IMR-90 (cell line): Measurements from ENCODE around the gene SLC26A11. TPM values are rescaled to one million over a fixed set of nuclear protein-coding genes. Genes with fewer than 3 reads are reported as not detected.

Source experiments
- ATAC-seq: fragments of 200-7000 bp; cut with Tn5 transposase; 2 replicates; pipeline ENCODE4 v1.9.1; 2020; ENCODE audit warnings: low read depth, mild to moderate bottlenecking, moderate library complexity
- BruUV-seq: library from RNA; stranded (reverse); fragments of 400-500 nt; replicated peaks from 2 replicates; lab custom pipeline; 2021; lab: Mats Ljungman, UMichigan
- CTCF ChIA-PET: fragments of 300-600 bp; formaldehyde crosslinking; extraction: SDS; loops from one replicate; lab custom pipeline; 2021; ENCODE audit warnings: antibody characterized with exemption; lab: Yijun Ruan, JAX
- POLR2A ChIA-PET: fragments of 300-600 bp; sonication (Branson Sonifier 250); formaldehyde crosslinking; loops from one replicate; lab custom pipeline; 2022; ENCODE audit warnings: antibody characterized with exemption; ENCODE audit not compliant: unreplicated experiment; lab: Charles Lee
- DNase-seq: peaks from one replicate; pipeline ENCODE4 v3.0.0; 2013
- H2AFZ ChIP-seq: replicated peaks from 2 replicates; pipeline ENCODE3; 2013; ENCODE audit warnings: low read length, mild to moderate bottlenecking; ENCODE audit not compliant: poor library complexity
- H2AK5ac ChIP-seq: 2 replicates; pipeline ENCODE4 v1.6.1; 2013; ENCODE audit warnings: low read depth, low read length, inconsistent platforms
- H2AK9ac ChIP-seq: replicated peaks from 2 replicates; pipeline ENCODE3; 2013; ENCODE audit warnings: mild to moderate bottlenecking, low read depth, low read length, moderate library complexity; ENCODE audit not compliant: poor library complexity
- H2BK120ac ChIP-seq: 2 replicates; pipeline ENCODE4 v1.6.1; 2013; ENCODE audit warnings: low read depth, low read length, inconsistent platforms
- H2BK15ac ChIP-seq: 3 replicates; pipeline ENCODE4 v1.6.1; 2013; ENCODE audit warnings: low read depth, low read length, inconsistent platforms
- H2BK20ac ChIP-seq: 2 replicates; pipeline ENCODE4 v1.6.1; 2013; ENCODE audit warnings: low read depth, mild to moderate bottlenecking, inconsistent platforms, low read length, moderate library complexity
- H2BK5ac ChIP-seq: 2 replicates; pipeline ENCODE4 v1.6.1; 2013; ENCODE audit warnings: mild to moderate bottlenecking, low read depth, low read length, inconsistent platforms; ENCODE audit not compliant: poor library complexity, severe bottlenecking
- H3K14ac ChIP-seq: replicated peaks from 2 replicates; pipeline ENCODE4 v1.6.1; 2013; ENCODE audit warnings: low read depth, low read length, inconsistent platforms
- H3K18ac ChIP-seq: 2 replicates; pipeline ENCODE4 v1.6.1; 2013; ENCODE audit warnings: low read depth, low read length, control low read depth
- H3K23ac ChIP-seq: 2 replicates; pipeline ENCODE4 v1.6.1; 2013; ENCODE audit warnings: low read depth, low read length, inconsistent platforms
- H3K27ac ChIP-seq: 2 replicates; pipeline ENCODE4 v1.5.1; 2013; ENCODE audit warnings: mild to moderate bottlenecking, control low read depth, low read length; ENCODE audit not compliant: insufficient read depth
- H3K27me3 ChIP-seq: 2 replicates; pipeline ENCODE4 v1.6.1; 2013; ENCODE audit warnings: low read length; ENCODE audit not compliant: control insufficient read depth, insufficient read depth
- H3K36me3 ChIP-seq: 2 replicates; pipeline ENCODE4 v1.6.1; 2013; ENCODE audit warnings: low read length, mixed read lengths; ENCODE audit not compliant: control insufficient read depth, insufficient read depth
- H3K4ac ChIP-seq: 2 replicates; pipeline ENCODE4 v1.6.1; 2013; ENCODE audit warnings: low read depth, low read length, inconsistent platforms
- H3K4me1 ChIP-seq: 2 replicates; pipeline ENCODE4 v1.6.1; 2013; ENCODE audit warnings: low read length, mixed read lengths; ENCODE audit not compliant: control insufficient read depth, insufficient read depth
- H3K4me2 ChIP-seq: 2 replicates; pipeline ENCODE4 v1.6.1; 2013; ENCODE audit warnings: low read depth, mild to moderate bottlenecking, control low read depth, low read length, moderate library complexity
- H3K4me3 ChIP-seq: 2 replicates; pipeline ENCODE4 v1.5.1; 2013; ENCODE audit warnings: low read depth, mild to moderate bottlenecking, control low read depth, low read length, moderate library complexity; ENCODE audit not compliant: insufficient read depth
- H3K56ac ChIP-seq: 2 replicates; pipeline ENCODE4 v1.6.1; 2013; ENCODE audit warnings: low read length, inconsistent platforms; ENCODE audit not compliant: insufficient read depth; ENCODE audit errors: extremely low read depth
- H3K79me1 ChIP-seq, 2 experiments: 2 replicates each; pipeline ENCODE4 v1.6.1; 2013; ENCODE audit warnings: low read length in 2 of 2, inconsistent platforms in 1 of 2, low read depth in 1 of 2
- H3K9ac ChIP-seq: 2 replicates; pipeline ENCODE4 v1.6.1; 2013; ENCODE audit warnings: low read depth, low read length, control low read depth
- H3K9me1 ChIP-seq: 2 replicates; pipeline ENCODE4 v1.6.1; 2013; ENCODE audit warnings: low read length, inconsistent platforms; ENCODE audit not compliant: insufficient read depth
- H3K9me3 ChIP-seq: 2 replicates; pipeline ENCODE4 v1.6.1; 2013; ENCODE audit warnings: low read length; ENCODE audit not compliant: control insufficient read depth, insufficient read depth
- H4K20me1 ChIP-seq: 2 replicates; pipeline ENCODE4 v1.6.1; 2013; ENCODE audit warnings: low read length, inconsistent platforms; ENCODE audit not compliant: insufficient read depth
- H4K5ac ChIP-seq: 2 replicates; pipeline ENCODE4 v1.6.1; 2013; ENCODE audit warnings: mild to moderate bottlenecking, low read depth, low read length, control low read depth
- H4K8ac ChIP-seq, 2 experiments: 2 replicates each; pipeline ENCODE4 v1.6.1; 2013; ENCODE audit warnings: low read depth in 2 of 2, low read length in 2 of 2, control low read depth in 1 of 2, inconsistent platforms in 1 of 2
- H4K91ac ChIP-seq: 2 replicates; pipeline ENCODE4 v1.6.1; 2013; ENCODE audit warnings: low read depth, low read length, inconsistent platforms; ENCODE audit not compliant: insufficient read depth
- BHLHE40 ChIP-seq: fragments of 150-350 bp; IDR thresholded peaks from 2 replicates; pipeline ENCODE4 v1.6.1; 2016; ENCODE audit warnings: mild to moderate bottlenecking, low read depth, low read length
- CEBPB ChIP-seq: IDR thresholded peaks from 2 replicates; pipeline ENCODE4 v1.6.1; 2012; ENCODE audit warnings: low read depth, low read length, improper control_type of control experiment
- CHD1 ChIP-seq: IDR thresholded peaks from 2 replicates; pipeline ENCODE4 v1.6.1; 2012; ENCODE audit warnings: low read depth, low read length, improper control_type of control experiment
- FOS ChIP-seq: fragments of 150-350 bp; IDR thresholded peaks from 2 replicates; pipeline ENCODE4 v1.6.1; 2016; ENCODE audit warnings: low read depth, low read length
- MAFK ChIP-seq: IDR thresholded peaks from 2 replicates; pipeline ENCODE4 v1.6.1; 2012; ENCODE audit warnings: low read depth, low read length, improper control_type of control experiment
- MAZ ChIP-seq: IDR thresholded peaks from 2 replicates; pipeline ENCODE4 v1.6.1; 2012; ENCODE audit warnings: low read depth, mild to moderate bottlenecking, low read length, improper control_type of control experiment, moderate library complexity, borderline replicate concordance
- MXI1 ChIP-seq: IDR thresholded peaks from 2 replicates; pipeline ENCODE4 v1.6.1; 2012; ENCODE audit warnings: low read depth, mild to moderate bottlenecking, low read length, moderate library complexity, borderline replicate concordance
- NFE2L2 ChIP-seq: fragments of 150-350 bp; IDR thresholded peaks from 2 replicates; pipeline ENCODE4 v1.6.1; 2016; ENCODE audit warnings: low read depth, mild to moderate bottlenecking, low read length
- POLR2A ChIP-seq: IDR thresholded peaks from 2 replicates; pipeline ENCODE4 v1.6.1; 2012; ENCODE audit warnings: mild to moderate bottlenecking, low read depth, low read length
- RAD21 ChIP-seq: IDR thresholded peaks from 2 replicates; pipeline ENCODE4 v1.6.1; 2012; ENCODE audit warnings: low read length, improper control_type of control experiment
- RCOR1 ChIP-seq: IDR thresholded peaks from 2 replicates; pipeline ENCODE4 v1.6.1; 2012; ENCODE audit warnings: mild to moderate bottlenecking, low read length, improper control_type of control experiment; ENCODE audit not compliant: insufficient replicate concordance
- RFX5 ChIP-seq: IDR thresholded peaks from 2 replicates; pipeline ENCODE4 v1.8.0; 2012; ENCODE audit warnings: low read depth, mild to moderate bottlenecking, low read length, moderate library complexity
- SMC3 ChIP-seq: fragments of 150-350 bp; IDR thresholded peaks from 2 replicates; pipeline ENCODE4 v1.6.1; 2016; ENCODE audit warnings: low read depth, mild to moderate bottlenecking, antibody characterized with exemption, low read length, moderate library complexity
- WGBS, 2 experiments: methylation state at CpG; one replicate each; pipeline versions ENCODE4 v1.1.5 to v1.1.7; 2013; ENCODE audit warnings: missing lambda C conversion rate in 2 of 2; ENCODE audit not compliant: insufficient read length in 1 of 2; ENCODE audit errors: extremely low coverage in 2 of 2; 5-methylcytosine and 5-hydroxymethylcytosine counted together
- dilution Hi-C: fragments of 300-500 bp; cut with HindIII; formaldehyde crosslinking; loops from one replicate; pipeline ENCODE4 v1.14.3; 2018; ENCODE audit warnings: low sequenced_read_pairs; ENCODE audit not compliant: unreplicated experiment
- in situ Hi-C: fragments of 300-500 bp; cut with MboI; formaldehyde crosslinking; loops from 3 replicates; pipeline ENCODE4 v1.14.3; 2019; ENCODE audit warnings: low sequenced_read_pairs, inconsistent platforms, mixed read lengths
- intact Hi-C: fragments of 100-400 bp; cut with micrococcal nuclease; formaldehyde crosslinking; loops from 2 replicates; pipeline ENCODE4 v1.10.0; 2022
- polyA plus RNA-seq, 3 experiments: library from polyadenylated mRNA; depleted of rRNA; stranded (reverse); fragments of >200 nt; gene quantifications; 2 replicates each; pipeline ENCODE4 v1.2.3, GENCODE V29; 2012; ENCODE audit warnings: low replicate concordance in 1 of 3
- total RNA-seq: library from RNA; depleted of rRNA; stranded (reverse); fragments of >200 nt; gene quantifications from 2 replicates; pipeline ENCODE4 v1.2.3, GENCODE V29; 2012
- TF ChIP-seq, protein P1 (sequence below): conservative IDR thresholded peaks from 2 replicates; pipeline ENCODE4 v1.5.1; 2012; ENCODE audit warnings: mild to moderate bottlenecking, low read depth, low read length, improper control_type of control experiment
- TF ChIP-seq, protein P2 (sequence below): fragments of 150-350 bp; IDR thresholded peaks from 2 replicates; pipeline ENCODE4 v1.6.1; 2017; ENCODE audit warnings: mild to moderate bottlenecking, antibody characterized with exemption, low read length, low read depth
- TF ChIP-seq, protein P3 (sequence below): fragments of 150-350 bp; IDR thresholded peaks from 2 replicates; pipeline ENCODE4 v1.6.1; 2016; ENCODE audit warnings: low read depth, mild to moderate bottlenecking, low read length, moderate library complexity, borderline replicate concordance

SLC26A11 gene
- total and polyA plus RNA-seq, 2 of the 4 experiments (the other 2 are of a cell fraction) = 3.2 to 15.6 TPM

DNA sequence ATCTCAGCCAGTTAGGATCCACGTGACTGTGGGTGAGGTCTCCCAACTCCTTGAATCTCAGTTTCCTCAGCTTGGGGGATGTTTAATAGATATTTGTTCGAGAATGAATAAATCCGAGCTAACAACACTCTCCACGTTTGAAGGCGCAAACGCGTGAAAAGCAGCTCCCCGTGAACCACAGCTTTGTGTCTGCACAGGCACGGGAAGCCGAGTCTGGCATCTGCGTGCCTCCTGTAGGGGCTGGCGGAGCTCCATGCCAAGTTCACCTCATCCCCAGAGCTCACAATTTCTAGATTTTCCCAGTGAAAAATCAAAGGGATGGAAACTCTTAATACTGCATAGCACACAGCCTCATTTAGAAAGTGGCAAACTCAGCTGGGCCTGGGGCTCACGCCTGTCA, 14.4 kb upstream of the SLC26A11 start:
- Histone ChIP-seq H3K79me1 (no peaks in the 10 kb centered on the region), H3K4me3 (no peak overlapping the region), H4K91ac (no peak overlapping the region), H3K27ac (no peak overlapping the region), H3K4ac (no peak overlapping the region), H2BK15ac (no peak overlapping the region), H3K23ac (no peak overlapping the region), H3K9ac (no peak overlapping the region), H3K27me3 (no peaks in the 10 kb centered on the region), H3K14ac (no peak overlapping the region), H3K9me1 (peaks cover 5% of the 10 kb centered on the region; the same call in 1 of the 2 replicates), H3K18ac (no peak overlapping the region), H2AFZ (no peak overlapping the region), H2BK120ac (no peak overlapping the region), H3K4me2 (no peak overlapping the region), H3K9me3 (no peaks in the 10 kb centered on the region), H4K5ac (no peak overlapping the region), H2AK9ac (no peak overlapping the region), H2AK5ac (no peak overlapping the region), H3K4me1 (no peaks in the 10 kb centered on the region), H3K56ac (no peak overlapping the region), H4K8ac (no peak overlapping the region), H4K20me1 (no peaks in the 10 kb centered on the region; the same call in none of the 2 replicates), H3K36me3 (peaks cover 24% of the 10 kb centered on the region), H2BK20ac (no peak overlapping the region), H2BK5ac (no peak overlapping the region)
- dilution Hi-C loops (no loop called here), in situ Hi-C loops (no loop called here), intact Hi-C loops (no loop called here)
- no peak for ATAC-seq
- CTCF ChIA-PET = no interaction called here
- 80% methylated on average over 8 of the region's 13 CpGs; no CpG with 5 or more reads in 1 of the 2 experiments for WGBS, 2 experiments
- TF ChIP-seq FOS (no peak), SMC3 (no peak), MXI1 (no peak), RFX5 (no peak), MAZ (no peak), NFE2L2 (no peak), RAD21 (no peak), CHD1 (no peak), RCOR1 (no peak), MAFK (no peak), CEBPB (no peak), POLR2A (no peak), BHLHE40 (no peak)
- TF ChIP-seq, protein P1, sequence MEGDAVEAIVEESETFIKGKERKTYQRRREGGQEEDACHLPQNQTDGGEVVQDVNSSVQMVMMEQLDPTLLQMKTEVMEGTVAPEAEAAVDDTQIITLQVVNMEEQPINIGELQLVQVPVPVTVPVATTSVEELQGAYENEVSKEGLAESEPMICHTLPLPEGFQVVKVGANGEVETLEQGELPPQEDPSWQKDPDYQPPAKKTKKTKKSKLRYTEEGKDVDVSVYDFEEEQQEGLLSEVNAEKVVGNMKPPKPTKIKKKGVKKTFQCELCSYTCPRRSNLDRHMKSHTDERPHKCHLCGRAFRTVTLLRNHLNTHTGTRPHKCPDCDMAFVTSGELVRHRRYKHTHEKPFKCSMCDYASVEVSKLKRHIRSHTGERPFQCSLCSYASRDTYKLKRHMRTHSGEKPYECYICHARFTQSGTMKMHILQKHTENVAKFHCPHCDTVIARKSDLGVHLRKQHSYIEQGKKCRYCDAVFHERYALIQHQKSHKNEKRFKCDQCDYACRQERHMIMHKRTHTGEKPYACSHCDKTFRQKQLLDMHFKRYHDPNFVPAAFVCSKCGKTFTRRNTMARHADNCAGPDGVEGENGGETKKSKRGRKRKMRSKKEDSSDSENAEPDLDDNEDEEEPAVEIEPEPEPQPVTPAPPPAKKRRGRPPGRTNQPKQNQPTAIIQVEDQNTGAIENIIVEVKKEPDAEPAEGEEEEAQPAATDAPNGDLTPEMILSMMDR = no peak
- TF ChIP-seq, protein P2, sequence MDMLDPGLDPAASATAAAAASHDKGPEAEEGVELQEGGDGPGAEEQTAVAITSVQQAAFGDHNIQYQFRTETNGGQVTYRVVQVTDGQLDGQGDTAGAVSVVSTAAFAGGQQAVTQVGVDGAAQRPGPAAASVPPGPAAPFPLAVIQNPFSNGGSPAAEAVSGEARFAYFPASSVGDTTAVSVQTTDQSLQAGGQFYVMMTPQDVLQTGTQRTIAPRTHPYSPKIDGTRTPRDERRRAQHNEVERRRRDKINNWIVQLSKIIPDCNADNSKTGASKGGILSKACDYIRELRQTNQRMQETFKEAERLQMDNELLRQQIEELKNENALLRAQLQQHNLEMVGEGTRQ = no peak
- TF ChIP-seq, protein P3, sequence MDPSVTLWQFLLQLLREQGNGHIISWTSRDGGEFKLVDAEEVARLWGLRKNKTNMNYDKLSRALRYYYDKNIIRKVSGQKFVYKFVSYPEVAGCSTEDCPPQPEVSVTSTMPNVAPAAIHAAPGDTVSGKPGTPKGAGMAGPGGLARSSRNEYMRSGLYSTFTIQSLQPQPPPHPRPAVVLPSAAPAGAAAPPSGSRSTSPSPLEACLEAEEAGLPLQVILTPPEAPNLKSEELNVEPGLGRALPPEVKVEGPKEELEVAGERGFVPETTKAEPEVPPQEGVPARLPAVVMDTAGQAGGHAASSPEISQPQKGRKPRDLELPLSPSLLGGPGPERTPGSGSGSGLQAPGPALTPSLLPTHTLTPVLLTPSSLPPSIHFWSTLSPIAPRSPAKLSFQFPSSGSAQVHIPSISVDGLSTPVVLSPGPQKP = no peak
- BruUV-seq = no TSS peak
- no peak for DNase-seq
- POLR2A ChIA-PET = interaction anchor here (0.5 to 0.7 kb wide), 2 partner anchors 10 to 195 kb away, joined by 3 to 4 read pairs; no protein-coding TSS in a partner anchor
